Testis (tissue), 2 donors: ENCODE measurements around the gene RHEB.

Source experiments
- POLR2A ChIP-seq: fragments of 450-650 bp; IDR thresholded peaks from one replicate; pipeline ENCODE4 v1.6.1; 2017; ENCODE audit warnings: antibody characterized with exemption, mild to moderate bottlenecking, moderate library complexity
- TF ChIP-seq, protein P1 (sequence below), 3 experiments: fragments of 450-650 bp in 2 of 3; fragments of 200-600 bp in 1 of 3; sonication (generic) in 1 of 3; IDR thresholded peaks; one replicate each; pipeline ENCODE4 v1.5.1; 2016 to 2019; ENCODE audit warnings: antibody characterized with exemption in 3 of 3, mild to moderate bottlenecking in 2 of 3, moderate library complexity in 1 of 3

DNA sequence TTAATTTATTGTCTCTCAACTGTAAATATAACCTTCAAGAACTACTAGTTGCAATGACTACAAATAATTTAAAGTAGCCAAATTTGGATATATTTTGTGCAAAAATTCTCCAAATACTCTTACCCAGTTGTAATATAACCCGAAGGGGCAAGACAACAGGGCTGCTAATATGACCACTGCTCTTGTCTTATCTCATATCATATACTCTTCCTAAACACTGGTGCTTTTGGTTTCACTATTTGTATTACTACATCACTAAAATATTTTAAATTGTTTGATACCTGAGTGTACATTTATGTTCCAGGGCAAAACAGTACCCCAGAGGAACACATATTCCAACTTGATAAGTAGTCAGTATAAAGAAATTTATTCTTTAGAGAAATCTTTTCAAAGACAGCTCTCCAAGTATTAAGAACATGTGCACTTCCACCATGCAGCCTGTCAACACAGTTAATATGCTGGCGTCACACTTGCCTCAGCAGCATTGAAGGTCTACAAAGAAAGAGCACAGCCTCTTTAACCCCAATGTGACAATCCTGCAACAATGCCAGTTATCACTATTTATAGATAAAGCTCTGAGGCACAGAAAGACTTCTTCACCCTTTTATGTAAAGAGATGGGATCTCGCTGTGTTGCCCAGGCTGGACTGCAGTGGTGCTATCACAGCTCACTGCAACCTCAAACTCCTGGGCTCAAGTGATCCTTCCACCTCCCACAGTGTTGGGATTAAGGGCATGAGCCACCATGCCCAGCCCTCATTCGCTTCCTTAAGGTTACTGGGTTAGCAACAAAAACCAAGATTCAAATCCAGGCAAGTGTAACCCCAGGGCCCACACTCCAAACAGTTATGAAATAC is 37.8 kb downstream of the RHEB start:
- TF ChIP-seq, protein P1, sequence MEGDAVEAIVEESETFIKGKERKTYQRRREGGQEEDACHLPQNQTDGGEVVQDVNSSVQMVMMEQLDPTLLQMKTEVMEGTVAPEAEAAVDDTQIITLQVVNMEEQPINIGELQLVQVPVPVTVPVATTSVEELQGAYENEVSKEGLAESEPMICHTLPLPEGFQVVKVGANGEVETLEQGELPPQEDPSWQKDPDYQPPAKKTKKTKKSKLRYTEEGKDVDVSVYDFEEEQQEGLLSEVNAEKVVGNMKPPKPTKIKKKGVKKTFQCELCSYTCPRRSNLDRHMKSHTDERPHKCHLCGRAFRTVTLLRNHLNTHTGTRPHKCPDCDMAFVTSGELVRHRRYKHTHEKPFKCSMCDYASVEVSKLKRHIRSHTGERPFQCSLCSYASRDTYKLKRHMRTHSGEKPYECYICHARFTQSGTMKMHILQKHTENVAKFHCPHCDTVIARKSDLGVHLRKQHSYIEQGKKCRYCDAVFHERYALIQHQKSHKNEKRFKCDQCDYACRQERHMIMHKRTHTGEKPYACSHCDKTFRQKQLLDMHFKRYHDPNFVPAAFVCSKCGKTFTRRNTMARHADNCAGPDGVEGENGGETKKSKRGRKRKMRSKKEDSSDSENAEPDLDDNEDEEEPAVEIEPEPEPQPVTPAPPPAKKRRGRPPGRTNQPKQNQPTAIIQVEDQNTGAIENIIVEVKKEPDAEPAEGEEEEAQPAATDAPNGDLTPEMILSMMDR (IDR thresholded peaks at IDR 0.05), result no peak
- TF ChIP-seq POLR2A, result no peak
